HCT116 (cell line): ENCODE measurements around the gene CAPN15.

Experiments
- POLR2A ChIP-seq: IDR thresholded peaks from 2 replicates; pipeline ENCODE4 v1.7.0; 2011; ENCODE audit warnings: borderline replicate concordance; ENCODE audit not compliant: insufficient read depth, insufficient read length; ENCODE audit errors: extremely low read depth
- POLR2AphosphoS5 ChIP-seq: IDR thresholded peaks from 2 replicates; pipeline ENCODE4 v1.6.1; 2011; ENCODE audit warnings: mild to moderate bottlenecking, low read depth, low read length, moderate library complexity
- ZNF274 ChIP-seq: fragments of 200-500 bp; sonication (Bioruptor generic); IDR thresholded peaks from 2 replicates; pipeline ENCODE4 v1.6.1; 2014; ENCODE audit warnings: mild to moderate bottlenecking, low read depth, low read length, inconsistent platforms
- TF ChIP-seq, protein P1 (sequence below), 3 experiments: fragments of 200-600 bp in 1 of 3; sonication (generic) in 1 of 3; IDR thresholded peaks in 2 of 3; conservative IDR thresholded peaks in 1 of 3; 2 replicates each; pipeline ENCODE4 v1.5.1; 2012 to 2017; ENCODE audit warnings: low read depth in 2 of 3, low read length in 2 of 3, antibody characterized with exemption in 1 of 3, borderline replicate concordance in 1 of 3, control low read depth in 1 of 3, mild to moderate bottlenecking in 1 of 3, mixed read lengths in 1 of 3, mixed run types in 1 of 3, moderate library complexity in 1 of 3; ENCODE audit not compliant: insufficient read depth in 1 of 3

DNA sequence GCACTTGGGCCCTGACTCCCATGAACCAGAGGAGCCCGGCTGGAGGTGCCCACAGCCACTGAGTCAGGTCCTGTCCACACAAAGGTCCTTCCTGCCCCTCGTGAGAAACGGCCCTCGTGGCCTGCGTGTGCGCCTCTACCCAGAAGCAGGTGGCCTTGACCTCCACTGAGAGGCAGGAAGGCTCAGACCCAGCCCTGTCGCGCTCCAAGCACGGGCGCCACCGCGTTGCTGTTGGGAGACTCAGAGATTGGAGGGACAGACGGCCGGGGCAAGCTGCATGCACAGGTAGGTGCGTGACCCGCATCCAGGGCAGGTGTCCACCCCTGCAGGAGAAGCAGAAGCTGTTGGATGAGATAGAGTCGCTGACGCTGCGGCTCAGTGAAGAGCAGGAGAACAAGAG lies 8.1 kb upstream of the CAPN15 start:
- TF ChIP-seq POLR2AphosphoS5 (no peak), ZNF274 (no peak), POLR2A (no peak)
- TF ChIP-seq, protein P1, sequence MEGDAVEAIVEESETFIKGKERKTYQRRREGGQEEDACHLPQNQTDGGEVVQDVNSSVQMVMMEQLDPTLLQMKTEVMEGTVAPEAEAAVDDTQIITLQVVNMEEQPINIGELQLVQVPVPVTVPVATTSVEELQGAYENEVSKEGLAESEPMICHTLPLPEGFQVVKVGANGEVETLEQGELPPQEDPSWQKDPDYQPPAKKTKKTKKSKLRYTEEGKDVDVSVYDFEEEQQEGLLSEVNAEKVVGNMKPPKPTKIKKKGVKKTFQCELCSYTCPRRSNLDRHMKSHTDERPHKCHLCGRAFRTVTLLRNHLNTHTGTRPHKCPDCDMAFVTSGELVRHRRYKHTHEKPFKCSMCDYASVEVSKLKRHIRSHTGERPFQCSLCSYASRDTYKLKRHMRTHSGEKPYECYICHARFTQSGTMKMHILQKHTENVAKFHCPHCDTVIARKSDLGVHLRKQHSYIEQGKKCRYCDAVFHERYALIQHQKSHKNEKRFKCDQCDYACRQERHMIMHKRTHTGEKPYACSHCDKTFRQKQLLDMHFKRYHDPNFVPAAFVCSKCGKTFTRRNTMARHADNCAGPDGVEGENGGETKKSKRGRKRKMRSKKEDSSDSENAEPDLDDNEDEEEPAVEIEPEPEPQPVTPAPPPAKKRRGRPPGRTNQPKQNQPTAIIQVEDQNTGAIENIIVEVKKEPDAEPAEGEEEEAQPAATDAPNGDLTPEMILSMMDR (IDR thresholded peaks at IDR 0.05 in 2 of 3, conservative IDR thresholded peaks at IDR 0.05 in 1 of 3; ENCODE audit: borderline replicate concordance in 1 of 3, insufficient read depth in 1 of 3, low read depth in 2 of 3, low read length in 2 of 3): no peak
